Right cardiac atrium (tissue), 5 donors: Measurements from ENCODE around the gene ACTL6A. TPM values are rescaled to one million over a fixed set of nuclear protein-coding genes. Genes with fewer than 3 reads are reported as not detected.
"Not testable (repeated sequence)": the region's sequence is repeated elsewhere in the genome, so short reads cannot be mapped to it uniquely, and the experiment has no call there.

ENCODE experiments used
- ATAC-seq, 2 donors: fragments of 200-7000 bp; cut with Tn5 transposase; one replicate each; pipeline versions ENCODE4 v1.8.0 to v1.9.1; 2020; ENCODE audit warnings: moderate library complexity in 2 of 2, mild to moderate bottlenecking in 1 of 2
- DNase-seq, 3 donors: peaks; one replicate each; pipeline ENCODE4 v3.0.0-alpha.2; 2020
- H3K27ac ChIP-seq: one replicate; pipeline ENCODE4 v1.5.1; 2013; ENCODE audit warnings: mild to moderate bottlenecking, low read length, control low read depth, moderate library complexity
- H3K27me3 ChIP-seq: one replicate; pipeline ENCODE4 v1.6.1; 2013; ENCODE audit not compliant: control insufficient read depth, insufficient read depth
- H3K4me1 ChIP-seq: one replicate; pipeline ENCODE4 v1.6.1; 2013; ENCODE audit warnings: low read length; ENCODE audit not compliant: control insufficient read depth, insufficient read depth
- H3K4me3 ChIP-seq: one replicate; pipeline ENCODE4 v1.5.1; 2013; ENCODE audit warnings: low read length, control low read depth
- H3K9me3 ChIP-seq: one replicate; pipeline ENCODE4 v1.6.1; 2013; ENCODE audit warnings: low read length; ENCODE audit not compliant: control insufficient read depth
- WGBS: extraction: QIAGEN DNeasy Blood & Tissue Kit; methylation state at CpG from one replicate; pipeline ENCODE4 v1.1.7; 2013; 5-methylcytosine and 5-hydroxymethylcytosine counted together
- intact Hi-C, 4 donors: fragments of 100-400 bp; cut with DNase I; formaldehyde crosslinking; loops; one replicate each; pipeline versions ENCODE4 v1.11.0 to v1.14.0; 2022 to 2023
- long read RNA-seq, 4 donors: library from polyadenylated mRNA; unstranded; transcript quantifications; one replicate each; pipeline ENCODE4 v2.0.0, GENCODE V29; 2020 to 2021
- polyA plus RNA-seq: library from polyadenylated mRNA; stranded (reverse); fragments of 200-250 nt; gene quantifications from one replicate; pipeline ENCODE4 v1.2.3, GENCODE V29; 2013
- total RNA-seq, 4 donors: library from RNA; stranded (reverse); fragmentation: NEBNext Ultra II Directional; extraction: Animal tissue kit (Norgen Biotek cat#: 25700); gene quantifications; one replicate each; pipeline ENCODE4 v1.2.1, GENCODE V29; 2021
- donor health status: healthy with polysubstance abuse.
- donor health status: DM: no; HTN: yes; CAD: no.
- donor health status: DM: no; HTN: no; CAD: no.
- donor health status: DM: no; HTN: yes; CAD: no; lungs with severe emphysema.
- donor health status: DM: yes; HTN: yes; CAD: no.

Gene ACTL6A
- total RNA-seq (10 to 100 TPM; 16.1 to 25.0 (median 19.7) TPM), polyA plus RNA-seq (24.1 TPM)
- long read RNA-seq, donor 1, transcript ACTL6A-203 (14 exons, 1,750 nt) = minor isoform, 8 of 39 reads
- long read RNA-seq, donor 1, transcript ACTL6A-202 (14 exons, 1,901 nt) = major isoform, 22 of 39 reads
- long read RNA-seq, donor 1, partial matches to known transcripts = 3 of 39 reads
- long read RNA-seq, donor 1, other reads (novel, unspliced or antisense) = 1 of 39 reads
- long read RNA-seq, donor 2, transcript ACTL6A-202 (14 exons, 1,901 nt) = major isoform, 12 of 20 reads
- long read RNA-seq, donor 2, partial matches to known transcripts = 2 of 20 reads
- long read RNA-seq, donor 2, other reads (novel, unspliced or antisense) = 2 of 20 reads
- long read RNA-seq, donor 3, transcript ACTL6A-203 (14 exons, 1,750 nt) = minor isoform, 20 of 119 reads
- long read RNA-seq, donor 3, transcript ACTL6A-202 (14 exons, 1,901 nt) = major isoform, 85 of 119 reads
- long read RNA-seq, donor 3, partial matches to known transcripts = 3 of 119 reads
- long read RNA-seq, donor 3, other reads (novel, unspliced or antisense) = 10 of 119 reads
- long read RNA-seq, donor 4, transcript ACTL6A-202 (14 exons, 1,901 nt) = major isoform, 10 of 14 reads
- long read RNA-seq, donor 4, partial matches to known transcripts = 0 of 14 reads
- long read RNA-seq, donor 4, other reads (novel, unspliced or antisense) = 0 of 14 reads

GRCh38 chr3:179562591-179563270, at the start of gene ACTL6A:
Gene ACTL6A (plus strand): TSS chr3:179562926. CDS start chr3:179563093, 167 bp downstream.
- WGBS = under 1% methylated on average over 55 of the region's 55 CpGs
- ATAC-seq = peak; percentile 99
- peak; percentile 100 for DNase-seq
- H3K9me3 ChIP-seq = no peaks in the 10 kb centered on the region
- peak within 1 kb of the TSS; percentile 85 for H3K4me3 ChIP-seq
- H3K27ac ChIP-seq = peak within 1 kb of the TSS; percentile 77
- intact Hi-C loops = loop anchor here in 2 of 4 donors (10.0 kb wide), 2 partner anchors 218 to 238 kb away; partner anchors contain the start of genes MFN1 (in 1 of the 2) and ZNF639 (in 1 of the 2)
- H3K27me3 ChIP-seq = no peaks in the 10 kb centered on the region
- H3K4me1 ChIP-seq = no peaks in the 10 kb centered on the region

GRCh38 chr3:179513862-179514261, 48.9 kb upstream of the ACTL6A start:
- no peaks in the 10 kb centered on the region for H3K4me1 ChIP-seq
- H3K4me3 ChIP-seq = no peak overlapping the region
- 72% methylated on average over 2 of the region's 2 CpGs for whole genome bisulfite sequencing
- intact Hi-C loops = no loop called here
- H3K27me3 ChIP-seq = no peaks in the 10 kb centered on the region
- DNase-seq (no peak), ATAC-seq (no peak)
- H3K9me3 ChIP-seq = no peaks in the 10 kb centered on the region
- H3K27ac ChIP-seq = no peak overlapping the region

- ATAC-seq, H3K27ac ChIP-seq, H3K27me3 ChIP-seq, DNase-seq, H3K4me1 ChIP-seq, intact Hi-C loops, H3K9me3 ChIP-seq, H3K4me3 ChIP-seq: not testable (repeated sequence)
- 80% methylated on average over 9 of the region's 9 CpGs for WGBS
Observed at GRCh38 chr3:179516461-179517251, 46.1 kb upstream of the ACTL6A start.

- DNase-seq (no peak), ATAC-seq (peak; percentile 58 to 67)
- 1% methylated on average over 1 of the region's 1 CpG for WGBS
- Histone ChIP-seq H3K4me3 (no peak overlapping the region), H3K4me1 (peaks cover 3% of the 10 kb centered on the region), H3K27me3 (no peaks in the 10 kb centered on the region), H3K9me3 (no peaks in the 10 kb centered on the region), H3K27ac (no peak overlapping the region)
- intact Hi-C loops = no loop called here
Observed at GRCh38 chr3:179526482-179526881, 36.2 kb upstream of the ACTL6A start.

GRCh38 chr3:179526989-179527391, 35.7 kb upstream of the ACTL6A start:
- H3K27ac ChIP-seq = no peak overlapping the region
- intact Hi-C loops = no loop called here
- WGBS = 4% methylated on average over 3 of the region's 3 CpGs
- ATAC-seq = peak; percentile 99
- H3K4me3 ChIP-seq = no peak overlapping the region
- H3K27me3 ChIP-seq = no peaks in the 10 kb centered on the region
- peaks cover 3% of the 10 kb centered on the region for H3K4me1 ChIP-seq
- DNase-seq = peak; percentile 62 to 80 (median 80)
- no peaks in the 10 kb centered on the region for H3K9me3 ChIP-seq

- Histone ChIP-seq H3K4me3 (no peak overlapping the region), H3K4me1 (peaks cover 3% of the 10 kb centered on the region), H3K27me3 (no peaks in the 10 kb centered on the region), H3K9me3 (no peaks in the 10 kb centered on the region), H3K27ac (no peak overlapping the region)
- WGBS = 82% methylated on average over 4 of the region's 4 CpGs
- DNase-seq (no peak), ATAC-seq (no peak)
- intact Hi-C loops = no loop called here
Observed at GRCh38 chr3:179528772-179529171, 34.0 kb upstream of the ACTL6A start.

GRCh38 chr3:179531576-179531975, 31.1 kb upstream of the ACTL6A start:
- H3K9me3 ChIP-seq = no peaks in the 10 kb centered on the region
- no peak overlapping the region for H3K27ac ChIP-seq
- H3K4me1 ChIP-seq = peaks cover 3% of the 10 kb centered on the region
- H3K4me3 ChIP-seq = no peak overlapping the region
- DNase-seq (no peak), ATAC-seq (no peak)
- no peaks in the 10 kb centered on the region for H3K27me3 ChIP-seq
- 42% methylated on average over 2 of the region's 2 CpGs for WGBS
- intact Hi-C loops = no loop called here

GRCh38 chr3:179533274-179533673, 29.5 kb upstream of the ACTL6A start:
- Histone ChIP-seq H3K27ac (no peak overlapping the region), H3K9me3 (no peaks in the 10 kb centered on the region), H3K27me3 (no peaks in the 10 kb centered on the region), H3K4me3 (no peak overlapping the region), H3K4me1 (no peaks in the 10 kb centered on the region)
- 81% methylated on average over 4 of the region's 4 CpGs for WGBS
- intact Hi-C loops = no loop called here
- no peak for ATAC-seq
- DNase-seq = no peak

GRCh38 chr3:179536256-179536655, 26.5 kb upstream of the ACTL6A start:
- intact Hi-C loops = no loop called here

GRCh38 chr3:179541094-179541493, 21.6 kb upstream of the ACTL6A start:
- Histone ChIP-seq H3K27me3 (no peaks in the 10 kb centered on the region), H3K4me1 (no peaks in the 10 kb centered on the region), H3K27ac (no peak overlapping the region), H3K9me3 (no peaks in the 10 kb centered on the region), H3K4me3 (no peak overlapping the region)
- intact Hi-C loops = no loop called here
- no peak for DNase-seq
- no peak for ATAC-seq
- WGBS = 73% methylated on average over 2 of the region's 2 CpGs

More at GRCh38 chr3:179536256-179536655, 26.5 kb upstream of the ACTL6A start:
- DNase-seq = no peak
- Histone ChIP-seq H3K4me3 (no peak overlapping the region), H3K4me1 (no peaks in the 10 kb centered on the region), H3K27me3 (no peaks in the 10 kb centered on the region), H3K27ac (no peak overlapping the region), H3K9me3 (no peaks in the 10 kb centered on the region)
- ATAC-seq = no peak
